HUES6 (cell line): ENCODE data around the gene PDE4DIP.
"Not testable (repeated sequence)": the region's sequence is repeated elsewhere in the genome, so short reads cannot be mapped to it uniquely, and the experiment has no call there.

Experiments
- H3K27ac ChIP-seq: 2 replicates; pipeline ENCODE4 v1.7.0; 2013; ENCODE audit warnings: low read depth, mild to moderate bottlenecking, low read length, inconsistent platforms
- H3K27me3 ChIP-seq: 2 replicates; pipeline ENCODE4 v1.6.1; 2013; ENCODE audit warnings: low read length; ENCODE audit not compliant: control insufficient read depth, insufficient read depth
- H3K36me3 ChIP-seq: 2 replicates; pipeline ENCODE4 v1.6.1; 2013; ENCODE audit warnings: low read length; ENCODE audit not compliant: control insufficient read depth, insufficient read depth
- H3K4me1 ChIP-seq: 2 replicates; pipeline ENCODE4 v1.6.1; 2013; ENCODE audit warnings: low read length; ENCODE audit not compliant: control insufficient read depth, insufficient read depth
- H3K4me3 ChIP-seq: 2 replicates; pipeline ENCODE4 v1.5.1; 2013; ENCODE audit warnings: low read depth, low read length
- H3K9ac ChIP-seq: one replicate; pipeline ENCODE4 v1.6.1; 2013; ENCODE audit warnings: mild to moderate bottlenecking, low read length
- H3K9me3 ChIP-seq: 2 replicates; pipeline ENCODE4 v1.6.1; 2013; ENCODE audit warnings: low read depth, low read length; ENCODE audit not compliant: control insufficient read depth, insufficient read depth

Gene PDE4DIP

GRCh38 chr1:148929253-148929652 is 85.0 kb downstream of the PDE4DIP start:
- not testable (repeated sequence) for H3K9me3 ChIP-seq, H3K4me3 ChIP-seq, H3K27ac ChIP-seq

GRCh38 chr1:148935381-148936002 is 91.3 kb downstream of the PDE4DIP start:
- not testable (repeated sequence) for H3K27ac ChIP-seq, H3K4me1 ChIP-seq, H3K9me3 ChIP-seq, H3K4me3 ChIP-seq, H3K36me3 ChIP-seq, H3K9ac ChIP-seq, H3K27me3 ChIP-seq

More at GRCh38 chr1:148929253-148929652, 85.0 kb downstream of the PDE4DIP start:
- H3K36me3 ChIP-seq, H3K4me1 ChIP-seq, H3K27me3 ChIP-seq, H3K9ac ChIP-seq: not testable (repeated sequence)

- H3K9ac ChIP-seq, H3K27me3 ChIP-seq, H3K36me3 ChIP-seq, H3K9me3 ChIP-seq, H3K4me1 ChIP-seq, H3K4me3 ChIP-seq, H3K27ac ChIP-seq: not testable (repeated sequence)
Measured at GRCh38 chr1:148942906-148943305, 98.7 kb downstream of the PDE4DIP start.

GRCh38 chr1:148945130-148945529 is 100.9 kb downstream of the PDE4DIP start:
- not testable (repeated sequence) for H3K27me3 ChIP-seq, H3K4me1 ChIP-seq, H3K27ac ChIP-seq, H3K36me3 ChIP-seq, H3K9ac ChIP-seq, H3K4me3 ChIP-seq, H3K9me3 ChIP-seq

GRCh38 chr1:148948768-148949167 is 104.5 kb downstream of the PDE4DIP start:
- not testable (repeated sequence) for H3K4me1 ChIP-seq, H3K36me3 ChIP-seq, H3K9ac ChIP-seq, H3K4me3 ChIP-seq, H3K27ac ChIP-seq, H3K27me3 ChIP-seq, H3K9me3 ChIP-seq

GRCh38 chr1:148951336-148952227 is 107.4 kb downstream of the PDE4DIP start:
- not testable (repeated sequence) for H3K27ac ChIP-seq

GRCh38 chr1:148952253-148952937 is 108.2 kb downstream of the PDE4DIP start:
- not testable (repeated sequence) for H3K27me3 ChIP-seq, H3K27ac ChIP-seq

More at GRCh38 chr1:148951336-148952227, 107.4 kb downstream of the PDE4DIP start:
- not testable (repeated sequence) for H3K4me1 ChIP-seq, H3K9me3 ChIP-seq, H3K27me3 ChIP-seq, H3K36me3 ChIP-seq
- Histone ChIP-seq H3K9ac (peak overlapping the region; percentile 32), H3K4me3 (peak overlapping the region; percentile 61)

GRCh38 chr1:148952938-148953616 is 108.8 kb downstream of the PDE4DIP start:
- H3K9ac ChIP-seq, H3K27ac ChIP-seq, H3K36me3 ChIP-seq, H3K27me3 ChIP-seq, H3K9me3 ChIP-seq, H3K4me1 ChIP-seq: not testable (repeated sequence)
- H3K4me3 ChIP-seq, result peak overlapping the region; percentile 60

More at GRCh38 chr1:148952253-148952937, 108.2 kb downstream of the PDE4DIP start:
- H3K4me3 ChIP-seq, result peak overlapping the region; percentile 61
- H3K9ac ChIP-seq, H3K4me1 ChIP-seq, H3K9me3 ChIP-seq, H3K36me3 ChIP-seq: not testable (repeated sequence)

GRCh38 chr1:148953730-148954129 is 109.5 kb downstream of the PDE4DIP start:
- not testable (repeated sequence) for H3K4me1 ChIP-seq, H3K9me3 ChIP-seq, H3K36me3 ChIP-seq, H3K27me3 ChIP-seq, H3K27ac ChIP-seq, H3K9ac ChIP-seq
- peak overlapping the region; percentile 31; the same call in 1 of the 2 replicates for H3K4me3 ChIP-seq

GRCh38 chr1:148958343-148958742 is 114.1 kb downstream of the PDE4DIP start:
- not testable (repeated sequence) for H3K4me3 ChIP-seq, H3K4me1 ChIP-seq, H3K9me3 ChIP-seq, H3K36me3 ChIP-seq, H3K27me3 ChIP-seq, H3K9ac ChIP-seq, H3K27ac ChIP-seq
